GM12878 (cell line): ENCODE data around the gene ADGRE2. TPM values are rescaled to one million over a fixed set of nuclear protein-coding genes. Genes with fewer than 3 reads are reported as not detected.
"Not testable (repeated sequence)": the region's sequence is repeated elsewhere in the genome, so short reads cannot be mapped to it uniquely, and the experiment has no call there.

ENCODE experiments used
- ATAC-seq: fragments of 200-7000 bp; cut with Tn5 transposase; 3 replicates; pipeline ENCODE4 v1.9.1; 2020; ENCODE audit warnings: mild to moderate bottlenecking, moderate library complexity
- BruUV-seq: library from RNA; stranded (reverse); fragments of 400-500 nt; replicated peaks from 2 replicates; lab custom pipeline; 2021; lab: Mats Ljungman, UMichigan
- CTCF ChIA-PET: fragments of 300-600 bp; sonication (Branson Sonifier 250); formaldehyde crosslinking; extraction: SDS; loops from one replicate; lab custom pipeline; 2021; ENCODE audit warnings: inconsistent platforms; lab: Yijun Ruan, JAX
- POLR2A ChIA-PET: fragments of 350-600 bp; formaldehyde crosslinking; extraction: SDS; loops from one replicate; lab custom pipeline; 2021; ENCODE audit warnings: inconsistent platforms; lab: Charles Lee
- RAD21 ChIA-PET: fragments of 300-600 bp; sonication (Branson Sonifier 250); formaldehyde crosslinking; loops from one replicate; lab custom pipeline; 2023; ENCODE audit warnings: antibody characterized with exemption; ENCODE audit not compliant: unreplicated experiment; lab: Charles Lee
- SMC1A ChIA-PET: fragments of 300-600 bp; sonication (Branson Sonifier 250); formaldehyde crosslinking; loops from one replicate; lab custom pipeline; 2023; ENCODE audit not compliant: unreplicated experiment, uncharacterized antibody; lab: Charles Lee
- DNase-seq: peaks from one replicate; pipeline ENCODE4 v3.0.0-alpha.2; 2011; ENCODE audit warnings: low read depth, low spot score
- FAIRE-seq: peaks from 3 replicates; lab custom pipeline; 2011; peaks lifted over from hg19 to GRCh38; lab: Jason Lieb, UNC
- H2AFZ ChIP-seq: 2 replicates; pipeline ENCODE4 v1.6.0; 2011; ENCODE audit warnings: low read depth, low read length, control low read depth; ENCODE audit not compliant: control insufficient read depth
- H3K27ac ChIP-seq: 2 replicates; pipeline ENCODE4 v1.5.1; 2011; ENCODE audit warnings: control low read depth; ENCODE audit not compliant: control insufficient read depth, insufficient read depth
- H3K27me3 ChIP-seq, 2 experiments: replicated peaks in 1 of 2; 2 replicates each; pipeline versions ENCODE4 v1.6.0 to v1.6.1; 2011; ENCODE audit warnings: low read length in 1 of 2; ENCODE audit not compliant: control insufficient read depth in 2 of 2, insufficient read depth in 2 of 2
- H3K36me3 ChIP-seq, 2 experiments: 2 replicates each; pipeline ENCODE4 v1.5.1; 2011; ENCODE audit warnings: low read length in 1 of 2; ENCODE audit not compliant: control insufficient read depth in 2 of 2, insufficient read depth in 2 of 2
- H3K4me1 ChIP-seq: 2 replicates; pipeline ENCODE4 v1.6.1; 2011; ENCODE audit warnings: mild to moderate bottlenecking, low read length, moderate library complexity, mixed read lengths; ENCODE audit not compliant: control insufficient read depth, insufficient read depth
- H3K4me2 ChIP-seq: 2 replicates; pipeline ENCODE4 v1.6.0; 2011; ENCODE audit warnings: control low read depth; ENCODE audit not compliant: control insufficient read depth, insufficient read depth
- H3K4me3 ChIP-seq: fragments of 200-600 bp; sonication (generic); 2 replicates; pipeline ENCODE4 v1.5.1; 2016
- H3K79me2 ChIP-seq: 2 replicates; pipeline ENCODE4 v1.6.0; 2011; ENCODE audit warnings: low read length; ENCODE audit not compliant: control insufficient read depth, insufficient read depth
- H3K9ac ChIP-seq: 2 replicates; pipeline ENCODE4 v1.8.0; 2011; ENCODE audit warnings: low read length, control low read depth, mixed read lengths; ENCODE audit not compliant: control insufficient read depth, insufficient read depth
- H3K9me3 ChIP-seq: replicated peaks from 3 replicates; pipeline ENCODE4 v1.5.1; 2011; ENCODE audit warnings: mild to moderate bottlenecking, low read length; ENCODE audit not compliant: control insufficient read depth, insufficient read depth
- H4K20me1 ChIP-seq: 2 replicates; pipeline ENCODE4 v1.6.0; 2011; ENCODE audit not compliant: control insufficient read depth, insufficient read depth
- ESRRA ChIP-seq: IDR thresholded peaks from 2 replicates; pipeline ENCODE4 v1.6.1; 2012; ENCODE audit warnings: mild to moderate bottlenecking, low read length, improper control_type of control experiment
- FOXK2 ChIP-seq: fragments of 450-650 bp; IDR thresholded peaks from 2 replicates; pipeline ENCODE4 v1.6.1; 2017; ENCODE audit warnings: mild to moderate bottlenecking, moderate library complexity
- KDM1A ChIP-seq: fragments of 200-600 bp; sonication (generic); IDR thresholded peaks from 2 replicates; pipeline ENCODE4 v1.6.1; 2016; ENCODE audit warnings: borderline replicate concordance
- MXI1 ChIP-seq: fragments of 150-350 bp; IDR thresholded peaks from 2 replicates; pipeline ENCODE4 v1.6.1; 2011; ENCODE audit warnings: low read depth, mild to moderate bottlenecking, inconsistent platforms, low read length, improper control_type of control experiment
- PAX5 ChIP-seq: IDR thresholded peaks from 2 replicates; pipeline ENCODE4 v1.6.1; 2011; ENCODE audit warnings: low read depth, low read length, borderline replicate concordance
- SIX5 ChIP-seq: IDR thresholded peaks from 2 replicates; pipeline ENCODE4 v1.6.1; 2011; ENCODE audit warnings: mild to moderate bottlenecking, low read depth, low read length, moderate library complexity; ENCODE audit not compliant: severe bottlenecking
- SMAD1 ChIP-seq: fragments of 450-650 bp; IDR thresholded peaks from 2 replicates; pipeline ENCODE4 v1.6.1; 2018; ENCODE audit warnings: mild to moderate bottlenecking, low read depth; ENCODE audit not compliant: partially characterized antibody
- SP1 ChIP-seq: IDR thresholded peaks from one replicate; pipeline ENCODE4 v1.6.1; 2011; ENCODE audit warnings: low read depth, low read length
- STAT1 ChIP-seq: fragments of 450-650 bp; conservative IDR thresholded peaks from 2 replicates; pipeline ENCODE4 v1.6.1; 2014; ENCODE audit warnings: antibody characterized with exemption, mild to moderate bottlenecking
- SUZ12 ChIP-seq: fragments of 200-600 bp; sonication (generic); IDR thresholded peaks from one replicate; pipeline ENCODE4 v1.6.1; 2018; ENCODE audit warnings: antibody characterized with exemption, mild to moderate bottlenecking; ENCODE audit not compliant: unreplicated experiment
- WRNIP1 ChIP-seq: IDR thresholded peaks from 2 replicates; pipeline ENCODE4 v1.6.1; 2011; ENCODE audit warnings: low read depth, low read length, improper control_type of control experiment, borderline replicate concordance
- ZNF622 ChIP-seq: fragments of 450-650 bp; IDR thresholded peaks from 2 replicates; pipeline ENCODE4 v1.6.1; 2017; ENCODE audit warnings: mild to moderate bottlenecking, inconsistent platforms
- ZZZ3 ChIP-seq: IDR thresholded peaks from 2 replicates; pipeline ENCODE4 v1.6.1; 2011; ENCODE audit warnings: low read depth; ENCODE audit not compliant: control insufficient read depth, insufficient read length
- WGBS: methylation state at CpG from one replicate; pipeline ENCODE4 v1.1.6; 2016; ENCODE audit warnings: low lambda C conversion rate; ENCODE audit not compliant: insufficient replicate concordance, insufficient coverage; ENCODE audit errors: missing lambda C conversion rate; 5-methylcytosine and 5-hydroxymethylcytosine counted together
- in situ Hi-C: fragments of 300-500 bp; cut with MboI; formaldehyde crosslinking; loops from 9 replicates; pipeline ENCODE4 v1.14.3; 2018; ENCODE audit warnings: mixed read lengths
- intact Hi-C: fragments of 100-400 bp; cut with micrococcal nuclease; formaldehyde crosslinking; loops from one replicate; pipeline ENCODE4 v1.14.2; 2022; ENCODE audit not compliant: unreplicated experiment
- polyA plus RNA-seq, 11 experiments: library from polyadenylated mRNA; depleted of rRNA in 4 of 11; unstranded in 6 of 11; stranded (reverse) in 5 of 11; fragments of >200 nt; fragmentation: Nextera tagmentation in 4 of 11; fragmentation: Illumina TruSeq in 1 of 11; extraction: Ambion mirVana in 4 of 11; extraction: Trizol in 1 of 11; gene quantifications; 1 replicate in 1 of 11; 2 replicates in 10 of 11; pipeline versions ENCODE4 v1.2.1 to v1.2.3, GENCODE V29; 2011 to 2016; ENCODE audit warnings: inconsistent platforms in 2 of 11, missing spikeins in 2 of 11, low read depth in 1 of 11
- total RNA-seq, 4 experiments: library from RNA; depleted of rRNA in 3 of 4; stranded (reverse); fragments of >200 nt in 3 of 4; fragmentation: Illumina TruSeq in 1 of 4; extraction: Trizol in 1 of 4; gene quantifications; 2 replicates each; pipeline versions ENCODE4 v1.2.1 to v1.2.3, GENCODE V29; 2013 to 2021
- TF ChIP-seq, protein P1 (sequence below): fragments of 450-650 bp; conservative IDR thresholded peaks from 2 replicates; pipeline ENCODE4 v1.6.1; 2017; ENCODE audit warnings: mild to moderate bottlenecking, moderate library complexity

ADGRE2 gene
- total and polyA plus RNA-seq, 10 of the 15 experiments (the other 5 are each of a cell fraction or from before 2014, with no cell fraction given) = 0.15 to 12.7 (median 4.6) TPM

DNA sequence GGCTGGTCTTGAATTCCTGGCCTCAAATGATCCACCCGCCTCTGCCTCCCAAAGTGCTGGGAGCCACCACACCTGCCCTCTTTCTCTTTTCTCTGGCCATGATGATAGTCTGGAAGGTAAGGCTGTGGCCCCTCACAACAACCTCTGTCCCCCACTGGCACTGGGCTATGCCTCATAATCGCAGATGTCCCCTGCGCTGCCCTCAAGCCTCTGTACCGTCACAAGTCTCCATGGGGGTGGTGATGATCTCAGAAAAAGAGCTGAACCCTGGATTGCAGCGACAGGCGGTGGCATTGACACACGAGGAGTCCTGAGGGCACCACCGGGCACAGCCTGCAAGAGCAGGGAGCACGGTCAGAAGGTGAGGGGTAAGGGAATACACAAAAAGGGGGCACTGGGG is 4.6 kb downstream of the ADGRE2 start:
- H3K4me3 ChIP-seq, DNase-seq, intact Hi-C loops, H3K27ac ChIP-seq, H3K4me2 ChIP-seq, CTCF ChIA-PET, BruUV-seq, H3K79me2 ChIP-seq, H3K4me1 ChIP-seq, H3K27me3 ChIP-seq, FAIRE-seq, RAD21 ChIA-PET, H3K36me3 ChIP-seq, H4K20me1 ChIP-seq, ATAC-seq, in situ Hi-C loops, SMC1A ChIA-PET, H2AFZ ChIP-seq, H3K9ac ChIP-seq, POLR2A ChIA-PET, H3K9me3 ChIP-seq: not testable (repeated sequence)
- 83% methylated on average over 8 of the region's 9 CpGs for WGBS

DNA sequence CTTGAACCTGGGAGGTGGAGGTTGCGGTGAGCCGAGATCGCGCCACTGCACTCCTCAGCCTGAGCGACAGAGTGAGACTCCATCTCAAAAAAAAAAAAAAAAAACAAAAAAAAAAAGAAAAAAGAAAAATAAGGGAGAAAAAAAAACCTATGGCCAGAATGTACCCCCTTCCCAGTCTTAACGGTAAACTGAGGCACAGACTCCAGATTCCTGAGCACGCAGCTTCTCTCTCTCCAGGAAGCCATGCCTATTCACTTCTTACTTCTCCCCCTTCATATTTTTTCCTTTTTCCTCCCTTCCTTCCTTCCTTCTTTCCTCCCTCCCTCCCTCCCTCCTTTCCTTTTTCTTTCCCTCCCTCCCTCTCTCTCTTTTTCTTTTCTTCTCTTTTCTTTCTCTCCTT is 5.4 kb downstream of the ADGRE2 start:
- H4K20me1 ChIP-seq = no peaks in the 10 kb centered on the region
- H3K79me2 ChIP-seq = no peaks in the 10 kb centered on the region
- intact Hi-C loops (no loop called here), in situ Hi-C loops (no loop called here)
- ChIA-PET POLR2A (no interaction called here), SMC1A (no interaction called here), CTCF (no interaction called here), RAD21 (no interaction called here)
- H3K4me3 ChIP-seq = no peak overlapping the region
- H3K27me3 ChIP-seq = no peaks in the 10 kb centered on the region
- ATAC-seq (no peak), DNase-seq (no peak), FAIRE-seq (no peak)
- no peaks in the 10 kb centered on the region for H3K9me3 ChIP-seq
- 76% methylated on average over 7 of the region's 7 CpGs for WGBS
- H3K4me2 ChIP-seq = no peak overlapping the region
- no peak overlapping the region for H3K27ac ChIP-seq
- H2AFZ ChIP-seq = no peak overlapping the region
- no peaks in the 10 kb centered on the region for H3K36me3 ChIP-seq
- no TSS peak for BruUV-seq
- H3K4me1 ChIP-seq = peaks cover 4% of the 10 kb centered on the region
- H3K9ac ChIP-seq = no peak overlapping the region
- TF ChIP-seq STAT1 (no peak), MXI1 (no peak), ESRRA (no peak), WRNIP1 (no peak), SMAD1 (no peak), FOXK2 (no peak), SIX5 (no peak), SUZ12 (no peak), KDM1A (no peak), ZZZ3 (no peak), SP1 (no peak), PAX5 (no peak), ZNF622 (no peak)
- TF ChIP-seq, protein P1, sequence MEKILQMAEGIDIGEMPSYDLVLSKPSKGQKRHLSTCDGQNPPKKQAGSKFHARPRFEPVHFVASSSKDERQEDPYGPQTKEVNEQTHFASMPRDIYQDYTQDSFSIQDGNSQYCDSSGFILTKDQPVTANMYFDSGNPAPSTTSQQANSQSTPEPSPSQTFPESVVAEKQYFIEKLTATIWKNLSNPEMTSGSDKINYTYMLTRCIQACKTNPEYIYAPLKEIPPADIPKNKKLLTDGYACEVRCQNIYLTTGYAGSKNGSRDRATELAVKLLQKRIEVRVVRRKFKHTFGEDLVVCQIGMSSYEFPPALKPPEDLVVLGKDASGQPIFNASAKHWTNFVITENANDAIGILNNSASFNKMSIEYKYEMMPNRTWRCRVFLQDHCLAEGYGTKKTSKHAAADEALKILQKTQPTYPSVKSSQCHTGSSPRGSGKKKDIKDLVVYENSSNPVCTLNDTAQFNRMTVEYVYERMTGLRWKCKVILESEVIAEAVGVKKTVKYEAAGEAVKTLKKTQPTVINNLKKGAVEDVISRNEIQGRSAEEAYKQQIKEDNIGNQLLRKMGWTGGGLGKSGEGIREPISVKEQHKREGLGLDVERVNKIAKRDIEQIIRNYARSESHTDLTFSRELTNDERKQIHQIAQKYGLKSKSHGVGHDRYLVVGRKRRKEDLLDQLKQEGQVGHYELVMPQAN = no peak
